Hepatocyte (in vitro differentiated cells): ENCODE data around the gene ATG4B. TPM values are rescaled to one million over a fixed set of nuclear protein-coding genes. Genes with fewer than 3 reads are reported as not detected.

ENCODE experiments used
- DNase-seq: peaks from one replicate; pipeline ENCODE4 v3.0.0-alpha.2; 2016; ENCODE audit warnings: low spot score
- H2AFZ ChIP-seq: fragments of 200-600 bp; sonication (generic); 2 replicates; pipeline ENCODE4 v1.6.0; 2016; ENCODE audit warnings: antibody characterized with exemption, mild to moderate bottlenecking
- H3K27ac ChIP-seq: fragments of 200-600 bp; sonication (generic); 2 replicates; pipeline ENCODE4 v1.5.1; 2016; ENCODE audit warnings: mild to moderate bottlenecking
- H3K27me3 ChIP-seq: fragments of 200-600 bp; sonication (generic); 2 replicates; pipeline ENCODE4 v1.6.1; 2016
- H3K36me3 ChIP-seq: fragments of 200-600 bp; sonication (generic); replicated peaks from 2 replicates; pipeline ENCODE4 v1.5.1; 2016; ENCODE audit warnings: low read depth; ENCODE audit not compliant: insufficient read depth
- H3K4me1 ChIP-seq: fragments of 200-600 bp; sonication (generic); 2 replicates; pipeline ENCODE4 v1.5.1; 2016; ENCODE audit warnings: mild to moderate bottlenecking, moderate library complexity; ENCODE audit not compliant: insufficient read depth
- H3K4me2 ChIP-seq: fragments of 200-600 bp; sonication (generic); 2 replicates; pipeline ENCODE4 v1.6.0; 2016
- H3K4me3 ChIP-seq: fragments of 200-600 bp; sonication (generic); 2 replicates; pipeline ENCODE4 v1.5.1; 2016; ENCODE audit warnings: mild to moderate bottlenecking
- H3K79me2 ChIP-seq: fragments of 200-600 bp; sonication (generic); 2 replicates; pipeline ENCODE4 v1.6.0; 2017; ENCODE audit warnings: mild to moderate bottlenecking
- H3K9me2 ChIP-seq: fragments of 200-600 bp; sonication (generic); replicated peaks from 2 replicates; pipeline ENCODE4 v1.6.0; 2017; ENCODE audit warnings: mild to moderate bottlenecking; ENCODE audit not compliant: insufficient read depth
- H3K9me3 ChIP-seq: fragments of 200-600 bp; sonication (generic); 2 replicates; pipeline ENCODE4 v1.5.1; 2016; ENCODE audit warnings: low read depth, mild to moderate bottlenecking
- H4K20me1 ChIP-seq: fragments of 200-600 bp; sonication (generic); 2 replicates; pipeline ENCODE4 v1.6.0; 2016; ENCODE audit warnings: mild to moderate bottlenecking; ENCODE audit not compliant: insufficient read depth, poor library complexity, severe bottlenecking
- CTCF ChIP-seq: fragments of 200-600 bp; sonication (generic); IDR thresholded peaks from 2 replicates; pipeline ENCODE4 v1.5.1; 2016; ENCODE audit warnings: antibody characterized with exemption, mild to moderate bottlenecking; ENCODE audit not compliant: poor library complexity
- EZH2 ChIP-seq: fragments of 200-600 bp; sonication (generic); IDR thresholded peaks from 2 replicates; pipeline ENCODE4 v1.6.1; 2016; ENCODE audit warnings: antibody characterized with exemption, mild to moderate bottlenecking, borderline replicate concordance
- EZH2phosphoT487 ChIP-seq: fragments of 200-600 bp; sonication (generic); IDR thresholded peaks from one replicate; pipeline ENCODE4 v1.6.1; 2018; ENCODE audit warnings: antibody characterized with exemption, mild to moderate bottlenecking, low read depth, moderate library complexity; ENCODE audit not compliant: unreplicated experiment, severe bottlenecking
- WGBS: methylation state at CpG from one replicate; pipeline ENCODE4 v1.1.6; 2016; ENCODE audit warnings: low lambda C conversion rate; ENCODE audit errors: missing lambda C conversion rate; 5-methylcytosine and 5-hydroxymethylcytosine counted together
- polyA plus RNA-seq: library from polyadenylated mRNA; unstranded; fragments of >200 nt; fragmentation: Nextera tagmentation; extraction: Ambion mirVana; gene quantifications from 2 replicates; pipeline ENCODE4 v1.2.1, GENCODE V29; 2016
- total RNA-seq: library from RNA; depleted of rRNA; stranded (reverse); fragments of >200 nt; gene quantifications from 2 replicates; pipeline ENCODE4 v1.2.3, GENCODE V29; 2014

The ATG4B gene
- total and polyA plus RNA-seq, 2 experiments from 2014 or later = 61.3 to 108 TPM

- H3K9me2 ChIP-seq = no peaks in the 10 kb centered on the region
- no peak for TF ChIP-seq EZH2
- no peak for TF ChIP-seq EZH2phosphoT487
- TF ChIP-seq CTCF = no peak
- DNase-seq = no peak
- no peaks in the 10 kb centered on the region for H3K9me3 ChIP-seq
- H3K79me2 ChIP-seq = peaks cover 86% of the 10 kb centered on the region
- WGBS = 65% methylated on average over 7 of the region's 7 CpGs
- H3K4me2 ChIP-seq = peak overlapping the region; percentile 80
- H2AFZ ChIP-seq = no peak overlapping the region
- H3K4me1 ChIP-seq = peaks cover 26% of the 10 kb centered on the region
- no peak overlapping the region for H3K4me3 ChIP-seq
- H3K27ac ChIP-seq = no peak overlapping the region
- H4K20me1 ChIP-seq = peaks cover 57% of the 10 kb centered on the region
- H3K27me3 ChIP-seq = no peaks in the 10 kb centered on the region
- no peaks in the 10 kb centered on the region for H3K36me3 ChIP-seq
Measured at GRCh38 chr2:241639385-241639784, 1.9 kb downstream of the ATG4B start.

GRCh38 chr2:241640165-241640795 lies 2.8 kb downstream of the ATG4B start:
- WGBS = 95% methylated on average over 8 of the region's 8 CpGs

GRCh38 chr2:241641631-241642030 lies 4.1 kb downstream of the ATG4B start:
- no peak for DNase-seq
- Histone ChIP-seq H3K36me3 (no peaks in the 10 kb centered on the region), H3K79me2 (peaks cover 88% of the 10 kb centered on the region), H2AFZ (no peak overlapping the region), H3K4me3 (no peak overlapping the region), H3K27ac (no peak overlapping the region), H3K4me1 (peaks cover 18% of the 10 kb centered on the region), H3K27me3 (no peaks in the 10 kb centered on the region), H4K20me1 (peaks cover 69% of the 10 kb centered on the region), H3K4me2 (no peak overlapping the region), H3K9me2 (no peaks in the 10 kb centered on the region), H3K9me3 (no peaks in the 10 kb centered on the region)
- WGBS = 58% methylated on average over 2 of the region's 2 CpGs
- TF ChIP-seq CTCF = no peak
- no peak for TF ChIP-seq EZH2
- TF ChIP-seq EZH2phosphoT487 = no peak

More at GRCh38 chr2:241640165-241640795, 2.8 kb downstream of the ATG4B start:
- no peak for DNase-seq
- no peak overlapping the region for H3K27ac ChIP-seq
- H3K9me3 ChIP-seq = no peaks in the 10 kb centered on the region
- H2AFZ ChIP-seq = no peak overlapping the region
- peaks cover 86% of the 10 kb centered on the region for H3K79me2 ChIP-seq
- peak overlapping the region; percentile 80 for H3K4me2 ChIP-seq
- H3K27me3 ChIP-seq = no peaks in the 10 kb centered on the region
- no peak for TF ChIP-seq EZH2phosphoT487
- TF ChIP-seq EZH2 = no peak
- no peak for TF ChIP-seq CTCF
- H3K4me1 ChIP-seq = peaks cover 22% of the 10 kb centered on the region
- H3K36me3 ChIP-seq = no peaks in the 10 kb centered on the region
- H3K9me2 ChIP-seq = no peaks in the 10 kb centered on the region
- H3K4me3 ChIP-seq = no peak overlapping the region
- peaks cover 57% of the 10 kb centered on the region for H4K20me1 ChIP-seq
